ENCODE results near the gene CPSF4. TPM values are rescaled to one million over a fixed set of nuclear protein-coding genes. Genes with fewer than 3 reads are reported as not detected.

CPSF4 gene
- total RNA-seq, 1 experiment from 2014 or later: 98.2 TPM

- Histone ChIP-seq H3K9ac (ENCODE audit: extremely low read depth, insufficient read length, low read length) (no peak overlapping the region), H3K23ac (ENCODE audit: insufficient read length, low read depth, low read length) (no peak overlapping the region), H3K4ac (ENCODE audit: low read depth, low read length) (no peak overlapping the region), H2BK20ac (ENCODE audit: low read depth, low read length, poor library complexity, severe bottlenecking) (no peak overlapping the region), H3K79me2 (ENCODE audit: insufficient read depth, low read length) (peaks cover 30% of the 10 kb centered on the region; the same call in 1 of the 2 replicates), H4K5ac (ENCODE audit: insufficient read length, low read depth, low read length) (no peak overlapping the region), H3K23me2 (ENCODE audit: insufficient read length, low read depth, low read length, poor library complexity, severe bottlenecking) (peaks cover 14% of the 10 kb centered on the region), H3K27ac (ENCODE audit: insufficient read length, low read depth, low read length) (no peak overlapping the region), H2BK5ac (ENCODE audit: insufficient read length, low read length) (no peak overlapping the region), H3K18ac (ENCODE audit: insufficient read length, low read depth, low read length) (no peak overlapping the region), H2AFZ (ENCODE audit: low read length) (no peak overlapping the region), H3K9me3 (ENCODE audit: control insufficient read depth, low read depth, low read length) (no peaks in the 10 kb centered on the region), H3K79me1 (ENCODE audit: insufficient read depth, low read depth, low read length, poor library complexity, severe bottlenecking) (peaks cover 12% of the 10 kb centered on the region), H4K20me1 (ENCODE audit: control insufficient read depth, insufficient read depth, insufficient read length) (no peaks in the 10 kb centered on the region), H4K8ac (replicated peaks; ENCODE audit: insufficient read length, low read depth, low read length) (no peak overlapping the region), H2AK5ac (ENCODE audit: insufficient read length, low read length) (no peak overlapping the region), H2BK15ac (ENCODE audit: low read depth, low read length) (no peak overlapping the region), H2BK12ac (ENCODE audit: insufficient read length, low read depth, low read length) (no peak overlapping the region), H3K14ac (ENCODE audit: insufficient read depth, low read length) (no peak overlapping the region), H2BK120ac (ENCODE audit: low read depth, low read length, poor library complexity, severe bottlenecking) (no peak overlapping the region), H3T11ph (ENCODE audit: low read length) (no peak overlapping the region), H3K56ac (ENCODE audit: insufficient read length, low read depth, low read length) (no peak overlapping the region), H3K4me2 (ENCODE audit: insufficient read depth, insufficient read length, low read length) (no peak overlapping the region), H4K91ac (ENCODE audit: insufficient read length, low read depth, low read length) (no peak overlapping the region), H3K27me3 (ENCODE audit: insufficient read depth, low read length) (no peaks in the 10 kb centered on the region), H3K4me1 (ENCODE audit: insufficient read depth, low read length) (no peaks in the 10 kb centered on the region)
- no peak for DNase-seq
- H3K4me1 Mint-ChIP-seq: peaks cover 14% of the 10 kb centered on the region in 2 experiments
- H3K36me3 Mint-ChIP-seq (ENCODE audit: insufficient read depth in 1 of 3, low read depth in 3 of 3): peaks cover 35 to 64% (median 54%) of the 10 kb centered on the region in 3 experiments
- TF ChIP-seq, protein P1, sequence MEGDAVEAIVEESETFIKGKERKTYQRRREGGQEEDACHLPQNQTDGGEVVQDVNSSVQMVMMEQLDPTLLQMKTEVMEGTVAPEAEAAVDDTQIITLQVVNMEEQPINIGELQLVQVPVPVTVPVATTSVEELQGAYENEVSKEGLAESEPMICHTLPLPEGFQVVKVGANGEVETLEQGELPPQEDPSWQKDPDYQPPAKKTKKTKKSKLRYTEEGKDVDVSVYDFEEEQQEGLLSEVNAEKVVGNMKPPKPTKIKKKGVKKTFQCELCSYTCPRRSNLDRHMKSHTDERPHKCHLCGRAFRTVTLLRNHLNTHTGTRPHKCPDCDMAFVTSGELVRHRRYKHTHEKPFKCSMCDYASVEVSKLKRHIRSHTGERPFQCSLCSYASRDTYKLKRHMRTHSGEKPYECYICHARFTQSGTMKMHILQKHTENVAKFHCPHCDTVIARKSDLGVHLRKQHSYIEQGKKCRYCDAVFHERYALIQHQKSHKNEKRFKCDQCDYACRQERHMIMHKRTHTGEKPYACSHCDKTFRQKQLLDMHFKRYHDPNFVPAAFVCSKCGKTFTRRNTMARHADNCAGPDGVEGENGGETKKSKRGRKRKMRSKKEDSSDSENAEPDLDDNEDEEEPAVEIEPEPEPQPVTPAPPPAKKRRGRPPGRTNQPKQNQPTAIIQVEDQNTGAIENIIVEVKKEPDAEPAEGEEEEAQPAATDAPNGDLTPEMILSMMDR (conservative IDR thresholded peaks at IDR 0.05): no peak
- no peaks in the 10 kb centered on the region for H3K9me3 Mint-ChIP-seq
- H3K27ac Mint-ChIP-seq: peak overlapping the region; percentile 10 to 70 (median 24); a peak in 5 of 7 replicates
- no peaks in the 10 kb centered on the region for H3K27me3 Mint-ChIP-seq (ENCODE audit: low read depth)
- no CpG with 5 or more reads among the region's 18 CpGs for WGBS (ENCODE audit: extremely low coverage, insufficient read length, low lambda C conversion rate)
- peak overlapping the region in 1 of 2 experiments; percentile 28; a peak in 1 of 5 replicates for H3K4me3 Mint-ChIP-seq
Observed at GRCh38 chr7:99404235-99404976, 34.3 kb upstream of the CPSF4 start.

All from H9 (cell line).